ENCODE data around the gene COQ7. TPM values are rescaled to one million over a fixed set of nuclear protein-coding genes. Genes with fewer than 3 reads are reported as not detected.

COQ7 gene
- total and polyA plus RNA-seq, 10 donors = 6.6 to 23.4 (median 13.0) TPM

- peak; percentile 89 for DNase-seq
- no peaks in the 10 kb centered on the region for H3K9me3 ChIP-seq
- intact Hi-C loops (cut with DNase I; ENCODE audit: low total_unique reads) = no loop called here
- TF ChIP-seq POLR2A (IDR thresholded peaks at IDR 0.05) = peak in 1 of 3 donors; percentile 27
- peak; percentile 68 to 84 (median 83) for TF ChIP-seq POLR2AphosphoS5 (IDR thresholded peaks at IDR 0.05)
- peak in 1 of 11 experiments; percentile 8 for TF ChIP-seq CTCF (IDR thresholded peaks at IDR 0.05 in 8 of 11, conservative IDR thresholded peaks at IDR 0.05 in 3 of 11)
- H3K27me3 ChIP-seq (replicated peaks in 1 of 7) = peaks cover 0 to 29% (median 6%) of the 10 kb centered on the region in 7 donors
- 2 to 6% (median 2%) methylated on average over 39 to 74 of the region's 74 CpGs for WGBS, 5 donors
- peak within 1 kb of the TSS; percentile 37 to 80 (median 60) for H3K4me3 ChIP-seq
- H3K36me3 ChIP-seq = peaks cover 0 to 13% (median 3%) of the 10 kb centered on the region in 6 donors
- peak within 1 kb of the TSS; percentile 74 to 92 (median 88) for H3K27ac ChIP-seq
- peaks cover 26 to 64% (median 57%) of the 10 kb centered on the region in 6 donors for H3K4me1 ChIP-seq
Measured at GRCh38 chr16:19113577-19114358, 46.4 kb downstream of the COQ7 start, which contains the start of gene ITPRIPL2. ITPRIPL2 (plus strand) TSS chr16:19113964; CDS start chr16:19114462, 498 bp downstream.

- intact Hi-C loops (cut with DNase I; ENCODE audit: low total_unique reads) = no loop called here
- no peaks in the 10 kb centered on the region for H3K9me3 ChIP-seq
- peaks cover 0 to 13% (median 3%) of the 10 kb centered on the region in 6 donors for H3K36me3 ChIP-seq
- peaks cover 0 to 29% (median 6%) of the 10 kb centered on the region in 7 donors for H3K27me3 ChIP-seq (replicated peaks in 1 of 7)
- 27 to 36% (median 29%) methylated on average over 54 to 80 of the region's 80 CpGs for WGBS, 5 donors
- TF ChIP-seq POLR2AphosphoS5 (IDR thresholded peaks at IDR 0.05) = peak; percentile 17 to 78 (median 63)
- TF ChIP-seq POLR2A (IDR thresholded peaks at IDR 0.05) = no peak
- TF ChIP-seq CTCF (IDR thresholded peaks at IDR 0.05 in 8 of 11, conservative IDR thresholded peaks at IDR 0.05 in 3 of 11) = peak in 3 of 11 experiments; percentile 6 to 19 (median 14)
- H3K27ac ChIP-seq = peak overlapping the region; percentile 74 to 92 (median 88)
- peaks cover 26 to 72% (median 64%) of the 10 kb centered on the region in 6 donors for H3K4me1 ChIP-seq
- peak; percentile 83 for DNase-seq
- H3K4me3 ChIP-seq = peak overlapping the region; percentile 37 to 80 (median 60)
Measured at GRCh38 chr16:19114359-19115147, 47.1 kb downstream of the COQ7 start.

- WGBS, 5 donors = 91 to 95% (median 94%) methylated on average over 24 to 50 of the region's 50 CpGs
- H3K4me3 ChIP-seq = peak overlapping the region in 7 of 8 donors; percentile 37 to 80 (median 60)
- H3K9me3 ChIP-seq = no peaks in the 10 kb centered on the region
- peak overlapping the region in 6 of 8 donors; percentile 83 to 92 (median 90) for H3K27ac ChIP-seq
- DNase-seq = no peak
- TF ChIP-seq CTCF (IDR thresholded peaks at IDR 0.05 in 8 of 11, conservative IDR thresholded peaks at IDR 0.05 in 3 of 11) (no peak), POLR2AphosphoS5 (IDR thresholded peaks at IDR 0.05) (no peak), POLR2A (IDR thresholded peaks at IDR 0.05) (no peak)
- H3K27me3 ChIP-seq (replicated peaks in 1 of 7) = peaks cover 0 to 29% (median 6%) of the 10 kb centered on the region in 7 donors
- intact Hi-C loops (cut with DNase I; ENCODE audit: low total_unique reads) = no loop called here
- peaks cover 26 to 80% (median 68%) of the 10 kb centered on the region in 6 donors for H3K4me1 ChIP-seq
- H3K36me3 ChIP-seq = peaks cover 0 to 13% (median 3%) of the 10 kb centered on the region in 6 donors
Measured at GRCh38 chr16:19115148-19116021, 48.0 kb downstream of the COQ7 start.

All from spleen (tissue), 11 donors.